AG04450 (cell line): ENCODE results near the gene NDUFS6. TPM values are rescaled to one million over a fixed set of nuclear protein-coding genes. Genes with fewer than 3 reads are reported as not detected.

Experiments used
- CTCF ChIA-PET: fragments of 300-600, 350-600 bp; formaldehyde crosslinking; extraction: SDS; loops from one replicate; lab custom pipeline; 2022; ENCODE audit warnings: antibody characterized with exemption, inconsistent platforms; lab: Charles Lee
- POLR2A ChIA-PET: fragments of 350-600 bp; formaldehyde crosslinking; extraction: SDS; loops from one replicate; lab custom pipeline; 2021; ENCODE audit warnings: antibody characterized with exemption, inconsistent platforms; lab: Yijun Ruan, JAX
- DNase-seq: peaks from one replicate; pipeline ENCODE4 v3.0.0-alpha.2; 2011; ENCODE audit warnings: low read depth, low spot score
- H3K27ac ChIP-seq: one replicate; pipeline ENCODE4 v1.5.1; 2012; ENCODE audit warnings: low read depth, low read length, control low read depth
- H3K27me3 ChIP-seq: one replicate; pipeline ENCODE4 v1.6.0; 2012; ENCODE audit warnings: low read length; ENCODE audit not compliant: control insufficient read depth, insufficient read depth
- H3K4me3 ChIP-seq: 2 replicates; pipeline ENCODE4 v1.5.1; 2011; ENCODE audit warnings: mild to moderate bottlenecking, low read depth, low read length, control low read depth
- H3K9me3 ChIP-seq: 2 replicates; pipeline ENCODE4 v1.5.1; 2012; ENCODE audit warnings: low read length; ENCODE audit not compliant: control insufficient read depth, insufficient read depth
- CTCF ChIP-seq: IDR thresholded peaks from 2 replicates; pipeline ENCODE4 v1.5.1; 2011; ENCODE audit warnings: low read depth, low read length, control low read depth, inconsistent platforms
- polyA plus RNA-seq: library from polyadenylated mRNA; depleted of rRNA; stranded (reverse); fragments of >200 nt; gene quantifications from 2 replicates; pipeline ENCODE4 v1.2.3, GENCODE V29; 2011

Gene NDUFS6
- polyA plus RNA-seq, 1 experiment, result 51.8 TPM

GRCh38 chr5:1759378-1759970, 41.7 kb upstream of the NDUFS6 start:
- no peak for DNase-seq
- ChIA-PET CTCF (interaction anchor here (0.9 kb wide), 1 partner anchor 12 kb away, joined by 3 read pairs; no protein-coding TSS in a partner anchor), POLR2A (no interaction called here)
- peaks cover 3% of the 10 kb centered on the region; the same call in 1 of the 2 replicates for H3K9me3 ChIP-seq
- no peak overlapping the region for H3K27ac ChIP-seq
- no peak overlapping the region for H3K4me3 ChIP-seq
- no peak for TF ChIP-seq CTCF
- H3K27me3 ChIP-seq, result peaks cover 23% of the 10 kb centered on the region

- no peak for TF ChIP-seq CTCF
- Histone ChIP-seq H3K9me3 (peaks cover 3% of the 10 kb centered on the region; the same call in 1 of the 2 replicates), H3K27me3 (peaks cover 21% of the 10 kb centered on the region), H3K4me3 (no peak overlapping the region), H3K27ac (no peak overlapping the region)
- ChIA-PET CTCF (interaction anchor here (0.9 kb wide), 1 partner anchor 11 kb away, joined by 3 read pairs; no protein-coding TSS in a partner anchor), POLR2A (no interaction called here)
- no peak for DNase-seq
Measured at GRCh38 chr5:1760231-1760630, 41.0 kb upstream of the NDUFS6 start.

GRCh38 chr5:1760656-1761452, 40.4 kb upstream of the NDUFS6 start:
- DNase-seq, result no peak

GRCh38 chr5:1761453-1761755, 39.8 kb upstream of the NDUFS6 start:
- DNase-seq, result no peak
- no peak for TF ChIP-seq CTCF
- H3K9me3 ChIP-seq, result peaks cover 3% of the 10 kb centered on the region; the same call in 1 of the 2 replicates
- ChIA-PET POLR2A (no interaction called here), CTCF (interaction anchor here (3.7 to 5.0 kb wide), 2 partner anchors 40 to 280 kb away, joined by 23 to 75 read pairs; partner anchors contain the start of genes MRPL36 and NDUFS6)
- H3K4me3 ChIP-seq, result no peak overlapping the region
- peaks cover 16% of the 10 kb centered on the region for H3K27me3 ChIP-seq
- H3K27ac ChIP-seq, result no peak overlapping the region

More at GRCh38 chr5:1760656-1761452, 40.4 kb upstream of the NDUFS6 start:
- Histone ChIP-seq H3K9me3 (peaks cover 3% of the 10 kb centered on the region; the same call in 1 of the 2 replicates), H3K27ac (no peak overlapping the region), H3K4me3 (no peak overlapping the region), H3K27me3 (peaks cover 21% of the 10 kb centered on the region)
- no peak for TF ChIP-seq CTCF
- ChIA-PET CTCF (interaction anchor here (0.9 to 5.0 kb wide), 3 partner anchors 10 to 280 kb away, joined by 3 to 75 read pairs (median 23); partner anchors contain the start of genes MRPL36 and NDUFS6), POLR2A (no interaction called here)
